DND-41 (cell line): ENCODE data around the gene CACNA1I.

ENCODE experiments used
- EZH2 ChIP-seq: IDR thresholded peaks from 3 replicates; pipeline ENCODE4 v1.6.1; 2012; ENCODE audit warnings: borderline replicate concordance, low read depth, mild to moderate bottlenecking, moderate library complexity, low read length, inconsistent platforms; ENCODE audit not compliant: severe bottlenecking
- TF ChIP-seq, protein P1 (sequence below): IDR thresholded peaks from 2 replicates; pipeline ENCODE4 v1.5.1; 2012; ENCODE audit warnings: borderline replicate concordance, low read length, moderate library complexity, mild to moderate bottlenecking; ENCODE audit not compliant: poor library complexity, severe bottlenecking; ENCODE audit errors: extremely low read depth

DNA sequence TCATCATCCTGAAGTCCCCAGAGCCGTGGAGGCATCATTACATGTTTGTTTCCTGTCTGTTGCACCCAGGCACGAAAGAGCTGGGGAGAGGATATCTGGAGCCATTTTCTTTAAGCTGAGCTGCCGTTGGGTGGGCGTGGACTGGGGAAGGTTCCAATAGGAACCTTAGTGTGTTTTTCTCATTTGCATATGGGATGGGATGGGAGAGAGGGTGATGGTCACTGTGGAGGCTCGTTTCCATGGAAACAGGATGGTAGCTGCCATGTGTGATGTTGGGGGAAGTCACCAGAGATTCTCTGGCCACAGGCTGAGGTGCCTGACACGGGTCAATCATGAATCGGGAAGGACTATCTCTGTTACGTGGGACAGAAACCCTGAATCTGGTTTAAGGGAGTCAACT lies 39.7 kb downstream of the CACNA1I start:
- TF ChIP-seq, protein P1, sequence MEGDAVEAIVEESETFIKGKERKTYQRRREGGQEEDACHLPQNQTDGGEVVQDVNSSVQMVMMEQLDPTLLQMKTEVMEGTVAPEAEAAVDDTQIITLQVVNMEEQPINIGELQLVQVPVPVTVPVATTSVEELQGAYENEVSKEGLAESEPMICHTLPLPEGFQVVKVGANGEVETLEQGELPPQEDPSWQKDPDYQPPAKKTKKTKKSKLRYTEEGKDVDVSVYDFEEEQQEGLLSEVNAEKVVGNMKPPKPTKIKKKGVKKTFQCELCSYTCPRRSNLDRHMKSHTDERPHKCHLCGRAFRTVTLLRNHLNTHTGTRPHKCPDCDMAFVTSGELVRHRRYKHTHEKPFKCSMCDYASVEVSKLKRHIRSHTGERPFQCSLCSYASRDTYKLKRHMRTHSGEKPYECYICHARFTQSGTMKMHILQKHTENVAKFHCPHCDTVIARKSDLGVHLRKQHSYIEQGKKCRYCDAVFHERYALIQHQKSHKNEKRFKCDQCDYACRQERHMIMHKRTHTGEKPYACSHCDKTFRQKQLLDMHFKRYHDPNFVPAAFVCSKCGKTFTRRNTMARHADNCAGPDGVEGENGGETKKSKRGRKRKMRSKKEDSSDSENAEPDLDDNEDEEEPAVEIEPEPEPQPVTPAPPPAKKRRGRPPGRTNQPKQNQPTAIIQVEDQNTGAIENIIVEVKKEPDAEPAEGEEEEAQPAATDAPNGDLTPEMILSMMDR, result no peak
- no peak for TF ChIP-seq EZH2
